Osteocyte (in vitro differentiated cells): Measurements from ENCODE around the gene PLCB4. TPM values are rescaled to one million over a fixed set of nuclear protein-coding genes. Genes with fewer than 3 reads are reported as not detected.
A peak's percentile ranks its signal among the peaks of the same experiment; 100 is the strongest.

Experiments
- DNase-seq: peaks from one replicate; pipeline ENCODE4 v3.0.0; 2021; ENCODE audit warnings: mixed read lengths; ENCODE audit not compliant: unreplicated experiment; ENCODE audit errors: extremely low spot score
- H3K27ac Mint-ChIP-seq: one replicate; pipeline ENCODE4 v1.8.0; 2021; ENCODE audit warnings: mild to moderate bottlenecking, mixed read lengths; ENCODE audit not compliant: unreplicated experiment
- H3K27me3 Mint-ChIP-seq: one replicate; pipeline ENCODE4 v1.8.0; 2021; ENCODE audit warnings: mixed read lengths; ENCODE audit not compliant: unreplicated experiment
- H3K36me3 Mint-ChIP-seq: one replicate; pipeline ENCODE4 v1.8.0; 2021; ENCODE audit warnings: mixed read lengths; ENCODE audit not compliant: unreplicated experiment
- H3K4me1 Mint-ChIP-seq: one replicate; pipeline ENCODE4 v1.8.0; 2021; ENCODE audit warnings: mixed read lengths; ENCODE audit not compliant: unreplicated experiment
- H3K4me3 Mint-ChIP-seq: one replicate; pipeline ENCODE4 v1.8.0; 2021; ENCODE audit warnings: mild to moderate bottlenecking, moderate library complexity, mixed read lengths; ENCODE audit not compliant: unreplicated experiment
- H3K9me3 Mint-ChIP-seq: one replicate; pipeline ENCODE4 v1.8.0; 2021; ENCODE audit warnings: mixed read lengths; ENCODE audit not compliant: unreplicated experiment
- CTCF ChIP-seq: fragments of 200-600 bp; sonication (generic); IDR thresholded peaks from 2 replicates; pipeline ENCODE4 v1.5.0; 2021; ENCODE audit warnings: antibody characterized with exemption, mild to moderate bottlenecking, moderate library complexity
- total RNA-seq: library from RNA; stranded (reverse); gene quantifications from 2 replicates; pipeline ENCODE4 v1.2.1, GENCODE V29; 2021

The PLCB4 gene
- total RNA-seq, 1 donor from 2014 or later = 5.3 TPM

DNA sequence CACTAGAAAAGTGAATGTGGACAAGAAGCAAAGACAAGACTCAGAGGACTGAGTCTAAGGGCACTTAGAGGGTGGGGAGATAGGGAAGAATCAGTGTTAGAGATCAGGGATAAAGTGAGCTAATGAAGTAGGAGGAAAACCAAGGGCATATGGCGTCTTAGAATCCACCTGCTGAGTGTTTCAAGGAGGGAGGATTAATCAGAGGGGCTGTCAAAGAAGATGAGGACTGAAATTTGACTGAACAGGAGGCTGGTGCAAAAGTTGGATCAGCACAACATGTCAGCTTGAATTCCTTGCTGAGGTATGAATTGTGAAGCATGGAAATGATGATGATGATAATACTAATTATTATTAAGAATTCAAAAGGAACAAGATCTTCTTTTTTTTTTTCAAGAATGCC, 39.4 kb downstream of the PLCB4 start:
- Mint-ChIP-seq H3K9me3 (no peaks in the 10 kb centered on the region), H3K27ac (no peak overlapping the region), H3K27me3 (no peaks in the 10 kb centered on the region), H3K36me3 (no peaks in the 10 kb centered on the region), H3K4me3 (no peak overlapping the region), H3K4me1 (peaks cover 23% of the 10 kb centered on the region)
- no peak for TF ChIP-seq CTCF
- DNase-seq = no peak

DNA sequence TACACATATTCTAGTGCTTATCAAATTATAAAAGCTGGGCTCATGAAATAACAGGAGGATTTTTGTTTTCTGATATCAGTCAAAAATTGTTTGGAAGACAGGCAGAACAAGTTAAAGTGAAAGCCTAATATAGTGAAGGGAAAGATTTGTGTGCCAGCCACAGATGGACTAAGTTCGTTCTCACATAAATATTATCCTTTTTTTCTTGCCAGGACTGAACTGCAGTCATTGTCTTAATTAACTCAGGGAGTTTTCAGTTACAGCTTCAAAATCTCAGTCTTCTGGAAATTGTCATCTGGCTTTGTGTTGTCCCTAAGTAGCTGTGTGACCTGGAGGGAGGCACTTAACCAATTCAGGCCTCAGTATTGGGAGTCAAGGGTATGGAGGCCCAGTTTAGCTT, 40.7 kb downstream of the PLCB4 start:
- H3K27ac Mint-ChIP-seq = peak overlapping the region; percentile 2
- H3K27me3 Mint-ChIP-seq = no peaks in the 10 kb centered on the region
- TF ChIP-seq CTCF = no peak

GRCh38 chr20:9110365-9110764, 41.5 kb downstream of the PLCB4 start:
- Mint-ChIP-seq H3K4me3 (no peak overlapping the region), H3K27ac (no peak overlapping the region), H3K36me3 (no peaks in the 10 kb centered on the region), H3K27me3 (no peaks in the 10 kb centered on the region), H3K4me1 (peaks cover 27% of the 10 kb centered on the region), H3K9me3 (no peaks in the 10 kb centered on the region)
- DNase-seq = no peak
- TF ChIP-seq CTCF = no peak

More for the DNA sequence above, 40.7 kb downstream of the PLCB4 start:
- no peaks in the 10 kb centered on the region for H3K36me3 Mint-ChIP-seq
- H3K9me3 Mint-ChIP-seq = no peaks in the 10 kb centered on the region
- H3K4me3 Mint-ChIP-seq = no peak overlapping the region
- H3K4me1 Mint-ChIP-seq = peaks cover 27% of the 10 kb centered on the region
- DNase-seq = no peak

GRCh38 chr20:9110916-9111432, 42.1 kb downstream of the PLCB4 start:
- Mint-ChIP-seq H3K4me3 (no peak overlapping the region), H3K27me3 (no peaks in the 10 kb centered on the region), H3K4me1 (peaks cover 27% of the 10 kb centered on the region), H3K36me3 (no peaks in the 10 kb centered on the region), H3K9me3 (no peaks in the 10 kb centered on the region), H3K27ac (peak overlapping the region; percentile 27)
- no peak for DNase-seq
- no peak for TF ChIP-seq CTCF

GRCh38 chr20:9112541-9113515, 43.9 kb downstream of the PLCB4 start:
- Mint-ChIP-seq H3K36me3 (no peaks in the 10 kb centered on the region), H3K4me3 (no peak overlapping the region), H3K9me3 (no peaks in the 10 kb centered on the region), H3K27ac (no peak overlapping the region), H3K4me1 (peaks cover 27% of the 10 kb centered on the region), H3K27me3 (no peaks in the 10 kb centered on the region)
- DNase-seq = no peak
- TF ChIP-seq CTCF = no peak
